Measurements from ENCODE around the gene HIP1. TPM values are rescaled to one million over a fixed set of nuclear protein-coding genes. Genes with fewer than 3 reads are reported as not detected.
A peak's percentile ranks its signal among the peaks of the same experiment; 100 is the strongest.

Gene HIP1
- total and polyA plus RNA-seq, 9 of the 15 experiments (the other 6 are each of a cell fraction or from before 2014, with no cell fraction given), result 2.4 to 13.7 (median 9.5) TPM

DNA sequence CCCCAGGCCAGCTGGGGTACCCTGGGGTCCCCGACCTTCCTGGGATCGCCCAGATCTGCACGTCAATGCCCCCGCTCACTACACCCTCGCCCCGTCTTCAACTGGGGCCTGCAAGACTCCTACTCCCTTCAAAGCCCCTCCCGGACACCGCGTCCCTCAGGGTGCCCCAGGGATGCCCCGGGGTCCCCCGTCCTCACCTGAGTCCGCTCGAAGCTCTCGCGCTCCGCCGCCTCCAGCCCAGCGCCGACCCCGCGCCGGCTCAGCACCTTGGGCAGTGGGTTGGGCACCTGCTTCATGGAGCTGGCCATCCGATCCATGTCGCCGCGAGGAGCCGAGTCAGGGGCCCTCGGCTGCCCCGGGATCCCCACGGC, at the start of gene HIP1 (continued):
- TF ChIP-seq REST (IDR thresholded peaks at IDR 0.05; ENCODE audit: borderline replicate concordance), result peak; percentile 19; the same call in 1 of the 2 replicates
- no peak for TF ChIP-seq REST (CRISPR knock-in tag; IDR thresholded peaks at IDR 0.05; ENCODE audit: low read depth)
- TF ChIP-seq LARP7 (IDR thresholded peaks at IDR 0.05), result peak; percentile 60; the same call in 1 of the 2 replicates
- TF ChIP-seq, protein P1, sequence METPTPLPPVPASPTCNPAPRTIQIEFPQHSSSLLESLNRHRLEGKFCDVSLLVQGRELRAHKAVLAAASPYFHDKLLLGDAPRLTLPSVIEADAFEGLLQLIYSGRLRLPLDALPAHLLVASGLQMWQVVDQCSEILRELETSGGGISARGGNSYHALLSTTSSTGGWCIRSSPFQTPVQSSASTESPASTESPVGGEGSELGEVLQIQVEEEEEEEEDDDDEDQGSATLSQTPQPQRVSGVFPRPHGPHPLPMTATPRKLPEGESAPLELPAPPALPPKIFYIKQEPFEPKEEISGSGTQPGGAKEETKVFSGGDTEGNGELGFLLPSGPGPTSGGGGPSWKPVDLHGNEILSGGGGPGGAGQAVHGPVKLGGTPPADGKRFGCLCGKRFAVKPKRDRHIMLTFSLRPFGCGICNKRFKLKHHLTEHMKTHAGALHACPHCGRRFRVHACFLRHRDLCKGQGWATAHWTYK (CRISPR knock-in tag; IDR thresholded peaks at IDR 0.05), result peak; percentile 82; the same call in 1 of the 2 replicates
- peak; percentile 99 for TF ChIP-seq CC2D1A (IDR thresholded peaks at IDR 0.05)
- TF ChIP-seq TAF7 (tag; IDR thresholded peaks at IDR 0.05), result 0 out of 2 replicates have a peak, but pooled peaks have one; percentile 39
- TF ChIP-seq ETS1 (conservative IDR thresholded peaks at IDR 0.05; ENCODE audit: control insufficient read depth, low read depth, low read length), result 0 out of 2 replicates have a peak, but pooled peaks have one; percentile 44
- TF ChIP-seq FOXO4 (CRISPR knock-in tag; IDR thresholded peaks at IDR 0.05), result no peak
- TF ChIP-seq ZNF12 (CRISPR knock-in tag; IDR thresholded peaks at IDR 0.05), result no peak
- peak; percentile 62; the same call in 1 of the 2 replicates for TF ChIP-seq ZNF511 (CRISPR knock-in tag; IDR thresholded peaks at IDR 0.05)
